ENCODE results near the gene SCUBE1. TPM values are rescaled to one million over a fixed set of nuclear protein-coding genes. Genes with fewer than 3 reads are reported as not detected.

SCUBE1 gene
- total and polyA plus RNA-seq, 2 donors from 2014 or later = 2.3 to 7.1 TPM

- FAIRE-seq (no peak), DNase-seq (no peak)
- no peak overlapping the region for H3K27ac ChIP-seq (ENCODE audit: low read depth in 2 of 2, low read length in 2 of 2)
- H3K9me3 ChIP-seq (ENCODE audit: control insufficient read depth in 2 of 3, insufficient read depth in 1 of 3, low read length in 3 of 3) = peaks cover 0 to 2% (median 0%) of the 10 kb centered on the region in 3 donors
- TF ChIP-seq CTCF (IDR thresholded peaks at IDR 0.05; ENCODE audit: borderline replicate concordance, extremely low read depth, insufficient read depth) = no peak
- intact Hi-C loops (cut with DNase I) = no loop called here
- H3K4me1 ChIP-seq (ENCODE audit: control insufficient read depth in 2 of 3, insufficient read depth in 2 of 3, low read depth in 1 of 3, low read length in 3 of 3) = no peaks in the 10 kb centered on the region
- no peaks in the 10 kb centered on the region for H3K27me3 ChIP-seq (ENCODE audit: control insufficient read depth, insufficient read depth, low read length)
- peaks cover 0 to 3% (median 0%) of the 10 kb centered on the region in 3 donors for H3K36me3 ChIP-seq (ENCODE audit: control insufficient read depth in 2 of 3, insufficient read depth in 3 of 3, low read length in 3 of 3)
- no peak overlapping the region for H3K4me3 ChIP-seq (ENCODE audit: low read length in 3 of 3)
- no peak overlapping the region for H3K9ac ChIP-seq (ENCODE audit: low read length in 3 of 3)
Observed at GRCh38 chr22:43337946-43338345, 5.2 kb downstream of the SCUBE1 start.

- H3K27ac ChIP-seq (ENCODE audit: low read depth in 2 of 2, low read length in 2 of 2) = no peak overlapping the region
- DNase-seq = no peak
- H3K36me3 ChIP-seq (ENCODE audit: control insufficient read depth in 2 of 3, insufficient read depth in 3 of 3, low read length in 3 of 3) = peaks cover 0 to 3% (median 0%) of the 10 kb centered on the region in 3 donors
- H3K9ac ChIP-seq (ENCODE audit: low read length in 3 of 3) = no peak overlapping the region
- peaks cover 0 to 2% (median 0%) of the 10 kb centered on the region in 3 donors for H3K9me3 ChIP-seq (ENCODE audit: control insufficient read depth in 2 of 3, insufficient read depth in 1 of 3, low read length in 3 of 3)
- FAIRE-seq = no peak
- H3K27me3 ChIP-seq (ENCODE audit: control insufficient read depth, insufficient read depth, low read length) = no peaks in the 10 kb centered on the region
- intact Hi-C loops (cut with DNase I) = no loop called here
- no peak overlapping the region for H3K4me3 ChIP-seq (ENCODE audit: low read length in 3 of 3)
- no peak for TF ChIP-seq CTCF (IDR thresholded peaks at IDR 0.05; ENCODE audit: borderline replicate concordance, extremely low read depth, insufficient read depth)
- no peaks in the 10 kb centered on the region for H3K4me1 ChIP-seq (ENCODE audit: control insufficient read depth in 2 of 3, insufficient read depth in 2 of 3, low read depth in 1 of 3, low read length in 3 of 3)
Observed at GRCh38 chr22:43337385-43337784, 5.8 kb downstream of the SCUBE1 start.

GRCh38 chr22:43334378-43334777, 8.8 kb downstream of the SCUBE1 start:
- no peak for TF ChIP-seq CTCF (IDR thresholded peaks at IDR 0.05; ENCODE audit: borderline replicate concordance, extremely low read depth, insufficient read depth)
- Histone ChIP-seq H3K27ac (ENCODE audit: low read depth in 2 of 2, low read length in 2 of 2) (no peak overlapping the region), H3K9ac (ENCODE audit: low read length in 3 of 3) (no peak overlapping the region), H3K27me3 (ENCODE audit: control insufficient read depth, insufficient read depth, low read length) (no peaks in the 10 kb centered on the region), H3K36me3 (ENCODE audit: control insufficient read depth in 2 of 3, insufficient read depth in 3 of 3, low read length in 3 of 3) (peaks cover 0 to 3% (median 0%) of the 10 kb centered on the region in 3 donors), H3K4me3 (ENCODE audit: low read length in 3 of 3) (no peak overlapping the region), H3K9me3 (ENCODE audit: control insufficient read depth in 2 of 3, insufficient read depth in 1 of 3, low read length in 3 of 3) (peaks cover 0 to 2% (median 0%) of the 10 kb centered on the region in 3 donors), H3K4me1 (ENCODE audit: control insufficient read depth in 2 of 3, insufficient read depth in 2 of 3, low read depth in 1 of 3, low read length in 3 of 3) (peaks cover 0 to 5% (median 0%) of the 10 kb centered on the region in 3 donors)
- intact Hi-C loops (cut with DNase I) = no loop called here
- FAIRE-seq (no peak), DNase-seq (no peak)

- Histone ChIP-seq H3K36me3 (ENCODE audit: control insufficient read depth in 2 of 3, insufficient read depth in 3 of 3, low read length in 3 of 3) (peaks cover 0 to 3% (median 0%) of the 10 kb centered on the region in 3 donors), H3K9ac (ENCODE audit: low read length in 3 of 3) (no peak overlapping the region), H3K4me3 (ENCODE audit: low read length in 3 of 3) (no peak overlapping the region), H3K27ac (ENCODE audit: low read depth in 2 of 2, low read length in 2 of 2) (no peak overlapping the region), H3K9me3 (ENCODE audit: control insufficient read depth in 2 of 3, insufficient read depth in 1 of 3, low read length in 3 of 3) (peaks cover 0 to 2% (median 0%) of the 10 kb centered on the region in 3 donors), H3K4me1 (ENCODE audit: control insufficient read depth in 2 of 3, insufficient read depth in 2 of 3, low read depth in 1 of 3, low read length in 3 of 3) (peaks cover 0 to 5% (median 0%) of the 10 kb centered on the region in 3 donors), H3K27me3 (ENCODE audit: control insufficient read depth, insufficient read depth, low read length) (no peaks in the 10 kb centered on the region)
- FAIRE-seq (no peak), DNase-seq (no peak)
- no peak for TF ChIP-seq CTCF (IDR thresholded peaks at IDR 0.05; ENCODE audit: borderline replicate concordance, extremely low read depth, insufficient read depth)
- intact Hi-C loops (cut with DNase I) = no loop called here
Observed at GRCh38 chr22:43333978-43334377, 9.2 kb downstream of the SCUBE1 start.

Data from kidney (tissue), 14 donors.